GM12801 (cell line): ENCODE data around the gene PLA2G12A.

Experiments
- TF ChIP-seq, protein P1 (sequence below): IDR thresholded peaks from one replicate; pipeline ENCODE4 v1.5.1; 2011; ENCODE audit warnings: control low read depth; ENCODE audit not compliant: insufficient read length; ENCODE audit errors: extremely low read depth

PLA2G12A gene

DNA sequence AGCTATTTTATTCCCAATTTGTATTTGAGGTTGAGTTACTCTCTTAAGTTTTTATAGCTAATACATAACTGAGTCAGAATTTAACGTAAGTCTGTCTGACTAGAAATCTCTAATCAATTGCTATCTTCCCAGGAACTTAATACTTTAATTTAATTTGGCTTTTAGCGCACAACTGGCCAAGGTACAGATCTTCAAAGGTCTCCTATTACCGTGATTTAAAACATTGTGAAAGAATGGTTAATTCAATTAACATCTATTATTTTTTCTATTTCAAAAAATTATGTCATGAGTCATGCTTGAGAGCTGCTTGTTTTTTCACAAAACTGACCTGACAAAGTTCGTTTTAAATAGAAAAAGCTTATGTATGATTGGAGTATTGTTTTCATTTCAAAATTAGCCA is 22.0 kb upstream of the PLA2G12A start:
- TF ChIP-seq, protein P1, sequence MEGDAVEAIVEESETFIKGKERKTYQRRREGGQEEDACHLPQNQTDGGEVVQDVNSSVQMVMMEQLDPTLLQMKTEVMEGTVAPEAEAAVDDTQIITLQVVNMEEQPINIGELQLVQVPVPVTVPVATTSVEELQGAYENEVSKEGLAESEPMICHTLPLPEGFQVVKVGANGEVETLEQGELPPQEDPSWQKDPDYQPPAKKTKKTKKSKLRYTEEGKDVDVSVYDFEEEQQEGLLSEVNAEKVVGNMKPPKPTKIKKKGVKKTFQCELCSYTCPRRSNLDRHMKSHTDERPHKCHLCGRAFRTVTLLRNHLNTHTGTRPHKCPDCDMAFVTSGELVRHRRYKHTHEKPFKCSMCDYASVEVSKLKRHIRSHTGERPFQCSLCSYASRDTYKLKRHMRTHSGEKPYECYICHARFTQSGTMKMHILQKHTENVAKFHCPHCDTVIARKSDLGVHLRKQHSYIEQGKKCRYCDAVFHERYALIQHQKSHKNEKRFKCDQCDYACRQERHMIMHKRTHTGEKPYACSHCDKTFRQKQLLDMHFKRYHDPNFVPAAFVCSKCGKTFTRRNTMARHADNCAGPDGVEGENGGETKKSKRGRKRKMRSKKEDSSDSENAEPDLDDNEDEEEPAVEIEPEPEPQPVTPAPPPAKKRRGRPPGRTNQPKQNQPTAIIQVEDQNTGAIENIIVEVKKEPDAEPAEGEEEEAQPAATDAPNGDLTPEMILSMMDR: no peak

DNA sequence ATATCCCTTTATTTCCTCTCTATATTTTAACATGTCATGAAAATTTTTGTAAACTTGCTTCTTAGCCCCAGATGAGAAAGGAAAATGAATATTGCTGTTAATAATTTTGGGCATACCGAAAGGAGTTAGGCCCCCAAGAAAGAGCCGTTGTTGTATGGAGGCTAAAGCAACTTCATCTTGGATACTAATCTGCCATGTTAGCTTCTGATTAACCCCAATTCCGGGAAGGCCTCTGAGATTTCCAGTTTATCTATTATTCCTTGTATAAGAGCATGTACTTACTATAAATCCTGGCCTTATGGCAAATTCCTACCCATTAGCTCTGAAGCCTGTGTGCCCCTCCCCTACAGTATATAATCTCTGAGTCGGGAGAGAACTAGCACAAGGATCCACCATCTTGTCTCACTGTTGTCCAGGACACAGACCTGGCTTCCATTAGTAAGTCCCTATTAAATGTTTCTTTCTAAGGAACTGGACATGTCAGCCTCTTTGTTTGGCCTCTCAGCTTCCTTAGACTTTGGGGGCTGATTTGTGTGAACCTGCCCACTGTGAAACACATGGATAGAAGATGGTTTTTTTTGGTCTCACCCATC is 20.9 kb upstream of the PLA2G12A start:
- TF ChIP-seq, protein P1: no peak

DNA sequence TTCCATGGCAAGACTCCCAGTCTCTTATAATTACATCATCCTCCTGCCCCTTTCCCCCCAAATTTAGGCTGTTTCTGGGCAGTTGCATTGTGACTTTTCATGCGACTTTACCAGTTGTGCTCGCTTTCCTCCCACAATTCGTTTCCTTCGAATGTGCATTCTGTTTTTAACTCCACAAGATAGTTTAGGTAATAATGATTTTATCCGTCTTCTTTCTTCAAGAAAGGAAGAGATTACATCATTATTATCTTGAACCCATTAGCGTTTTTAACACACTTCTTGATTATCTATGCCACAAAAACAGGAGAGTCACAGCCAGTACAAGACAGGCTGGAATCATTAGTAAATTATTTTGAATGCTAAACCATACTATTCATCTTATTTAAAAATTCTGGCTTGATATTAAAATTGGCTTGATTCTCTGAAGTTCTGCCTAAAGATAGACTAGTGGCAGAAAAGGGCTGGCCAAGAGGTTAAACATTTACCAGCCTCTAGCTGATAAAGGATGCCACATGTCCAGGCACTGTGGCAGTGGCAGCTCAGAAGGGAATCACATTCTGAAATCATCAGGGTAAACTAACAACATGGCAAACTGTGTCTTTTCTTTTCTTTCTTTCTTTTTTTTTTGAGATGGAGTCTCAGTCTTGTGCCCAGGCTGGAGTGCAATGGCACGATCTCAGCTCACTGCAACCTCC is 19.7 kb upstream of the PLA2G12A start:
- TF ChIP-seq, protein P1: no peak

DNA sequence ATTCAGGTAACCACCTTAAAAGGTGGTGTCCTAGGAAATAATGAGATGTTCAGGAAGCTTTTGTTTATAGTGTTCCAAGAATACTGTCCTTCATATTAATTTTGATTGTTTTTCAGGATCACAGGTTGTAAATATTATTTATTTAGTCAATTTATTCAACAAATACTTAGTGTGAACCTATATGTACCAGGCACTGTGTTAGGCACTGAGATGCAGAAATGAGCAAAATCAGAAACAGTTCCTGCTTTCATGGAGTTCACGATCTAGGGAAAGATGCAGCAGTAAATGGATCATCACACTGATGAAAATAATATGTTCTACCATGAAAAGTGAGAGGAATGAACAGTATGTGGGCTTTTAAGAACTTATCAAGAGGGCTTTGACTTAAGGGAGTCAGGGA is 18.2 kb upstream of the PLA2G12A start:
- TF ChIP-seq, protein P1: no peak

DNA sequence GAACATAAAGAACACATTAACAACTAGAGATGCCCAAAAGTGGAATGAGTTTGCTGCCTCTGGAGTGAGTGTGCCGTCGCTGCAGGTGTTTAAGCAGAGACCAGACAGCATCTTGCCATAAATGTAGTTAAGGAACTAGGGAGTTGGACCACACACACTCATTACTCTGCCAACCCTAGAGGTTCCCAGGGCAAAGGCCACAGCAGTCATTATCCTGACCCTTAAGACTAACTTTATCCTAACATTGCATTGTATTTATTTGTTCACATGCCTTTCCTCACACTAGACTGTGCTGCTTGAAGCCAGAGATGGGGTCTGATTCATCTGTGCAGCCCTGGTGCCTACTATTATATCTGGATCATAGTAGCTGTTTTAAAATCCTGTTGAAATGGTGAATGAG is 16.9 kb upstream of the PLA2G12A start:
- TF ChIP-seq, protein P1: no peak

DNA sequence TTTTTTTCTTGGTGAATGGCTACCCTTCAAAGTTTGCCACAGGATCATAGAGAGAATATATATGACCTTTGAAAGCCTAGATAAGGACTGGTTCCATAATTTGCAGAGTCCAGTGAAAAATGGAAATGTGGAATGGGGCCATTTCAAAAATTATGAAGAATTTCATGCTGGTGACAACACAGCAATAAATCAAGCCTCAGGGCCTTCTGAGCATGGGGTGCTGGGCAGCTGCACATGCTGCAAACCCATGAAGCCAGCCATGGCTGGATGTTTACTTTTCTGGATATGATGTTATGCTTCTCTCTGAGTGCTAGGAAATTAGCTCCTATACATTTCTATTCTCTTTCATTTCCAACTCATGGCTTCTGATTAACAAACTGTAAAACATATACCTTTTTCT is 16.0 kb upstream of the PLA2G12A start:
- TF ChIP-seq, protein P1: no peak

DNA sequence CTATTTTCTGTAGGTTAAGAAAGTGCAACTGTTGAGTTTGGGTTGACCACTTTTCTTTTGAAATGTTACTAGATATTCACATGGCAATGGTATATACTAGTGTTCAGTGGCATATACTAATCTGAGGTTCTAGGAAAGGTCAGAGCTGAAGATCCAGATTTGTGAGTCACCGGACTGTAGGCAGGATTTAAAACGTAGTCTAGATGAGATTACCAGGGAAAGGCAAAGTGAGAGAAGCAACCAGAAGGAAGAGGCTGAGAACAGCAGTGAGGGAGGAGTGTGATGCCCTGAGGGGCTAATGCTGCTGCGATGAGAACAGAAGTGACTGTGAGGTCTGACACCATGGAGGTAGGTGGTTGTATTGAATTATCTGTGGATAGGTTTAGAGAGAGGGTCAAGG is 9.7 kb upstream of the PLA2G12A start:
- TF ChIP-seq, protein P1: no peak
